HCT116 (cell line): ENCODE results near the gene APPL2. TPM values are rescaled to one million over a fixed set of nuclear protein-coding genes. Genes with fewer than 3 reads are reported as not detected.

Experiments used
- ATAC-seq: fragments of 200-7000 bp; cut with Tn5 transposase; 2 replicates; pipeline ENCODE4 v1.9.1; 2020; ENCODE audit warnings: mild to moderate bottlenecking, moderate library complexity
- BruUV-seq: library from RNA; stranded (reverse); fragments of 400-500 nt; replicated peaks from 2 replicates; lab custom pipeline; 2021; lab: Mats Ljungman, UMichigan
- CTCF ChIA-PET: fragments of 300-600 bp; sonication (Branson Sonifier 250); formaldehyde crosslinking; loops from one replicate; lab custom pipeline; 2021; ENCODE audit warnings: antibody characterized with exemption; lab: Charles Lee
- POLR2A ChIA-PET: fragments of 300-600, 350-600 bp; sonication (Branson Sonifier 250); formaldehyde crosslinking; loops from one replicate; lab custom pipeline; 2021; ENCODE audit warnings: antibody characterized with exemption; lab: Charles Lee
- RAD21 ChIA-PET, 2 experiments: fragments of 300-600 bp; sonication (Branson Sonifier 250); formaldehyde crosslinking; loops; one replicate each; lab custom pipeline; 2023; ENCODE audit warnings: low total read pairs in 2 of 2; ENCODE audit not compliant: uncharacterized antibody in 2 of 2, unreplicated experiment in 2 of 2, low non-redundant PET in 1 of 2; lab: Charles Lee
- DNase-seq: peaks from one replicate; pipeline ENCODE4 v3.0.0-alpha.2; 2010; ENCODE audit warnings: low read depth, low spot score
- H2AFZ ChIP-seq: fragments of 200-600 bp; shearing (Covaris generic), sonication (generic); 2 replicates; pipeline ENCODE4 v1.6.1; 2017; ENCODE audit warnings: low read depth, mixed run types, mixed read lengths, antibody characterized with exemption, low read length; ENCODE audit not compliant: poor library complexity, severe bottlenecking
- H3K27ac ChIP-seq: 2 replicates; pipeline ENCODE4 v1.5.1; 2012; ENCODE audit warnings: low read depth, low read length
- H3K27me3 ChIP-seq: fragments of 200-600 bp; sonication (generic); 2 replicates; pipeline ENCODE4 v1.6.1; 2016; ENCODE audit warnings: mixed run types, low read length, mixed read lengths; ENCODE audit not compliant: insufficient read depth
- H3K36me3 ChIP-seq, 2 experiments: fragments of 200-500 bp in 1 of 2; fragments of 200-600 bp in 1 of 2; sonication (Bioruptor generic) in 1 of 2; sonication (generic) in 1 of 2; 2 replicates each; pipeline versions ENCODE4 v1.5.1 to v1.6.1; 2014 to 2016; ENCODE audit warnings: low read length in 2 of 2, inconsistent platforms in 1 of 2, mixed read lengths in 1 of 2, mixed run types in 1 of 2; ENCODE audit not compliant: insufficient read depth in 2 of 2, control insufficient read depth in 1 of 2
- H3K4me1 ChIP-seq, 2 experiments: fragments of 200-600 bp in 1 of 2; sonication (generic) in 1 of 2; 2 replicates each; pipeline versions ENCODE4 v1.5.1 to v1.6.1; 2012 to 2017; ENCODE audit warnings: low read length in 2 of 2, inconsistent platforms in 1 of 2, mild to moderate bottlenecking in 1 of 2, mixed read lengths in 1 of 2, mixed run types in 1 of 2, moderate library complexity in 1 of 2; ENCODE audit not compliant: insufficient read depth in 2 of 2, control insufficient read depth in 1 of 2
- H3K4me2 ChIP-seq: fragments of 200-600 bp; sonication (generic); 2 replicates; pipeline ENCODE4 v1.6.1; 2017; ENCODE audit warnings: mixed run types, low read length, mixed read lengths
- H3K4me3 ChIP-seq, 2 experiments: fragments of 200-600 bp in 1 of 2; sonication (generic) in 1 of 2; replicated peaks in 1 of 2; 2 replicates each; pipeline ENCODE4 v1.5.1; 2011 to 2016; ENCODE audit warnings: low read length in 2 of 2, control low read depth in 1 of 2, low read depth in 1 of 2, mild to moderate bottlenecking in 1 of 2, mixed read lengths in 1 of 2, mixed run types in 1 of 2
- H3K79me2 ChIP-seq: fragments of 200-600 bp; sonication (generic); 2 replicates; pipeline ENCODE4 v1.6.1; 2017; ENCODE audit warnings: mild to moderate bottlenecking, mixed run types, low read length, moderate library complexity, mixed read lengths; ENCODE audit not compliant: insufficient read depth
- H3K9ac ChIP-seq: fragments of 200-600 bp; sonication (generic); 2 replicates; pipeline ENCODE4 v1.6.1; 2016; ENCODE audit warnings: low read length, mixed read lengths
- H3K9me2 ChIP-seq: fragments of 200-600 bp; sonication (generic), shearing (Covaris generic); 2 replicates; pipeline ENCODE4 v1.6.1; 2017; ENCODE audit warnings: mixed run types, mild to moderate bottlenecking, moderate library complexity; ENCODE audit not compliant: insufficient read depth
- H3K9me3 ChIP-seq, 2 experiments: fragments of 200-500 bp in 1 of 2; fragments of 200-600 bp in 1 of 2; sonication (Bioruptor generic) in 1 of 2; sonication (generic) in 1 of 2; 2 replicates each; pipeline ENCODE4 v1.6.1; 2014 to 2017; ENCODE audit warnings: low read length in 2 of 2, mixed read lengths in 2 of 2, inconsistent platforms in 1 of 2, low read depth in 1 of 2, mild to moderate bottlenecking in 1 of 2, mixed run types in 1 of 2, moderate library complexity in 1 of 2; ENCODE audit not compliant: control insufficient read depth in 1 of 2, insufficient read depth in 1 of 2
- H4K20me1 ChIP-seq: fragments of 200-600 bp; sonication (generic), shearing (Covaris generic); 2 replicates; pipeline ENCODE4 v1.6.1; 2017; ENCODE audit warnings: mixed run types, mild to moderate bottlenecking, moderate library complexity; ENCODE audit not compliant: insufficient read depth
- CBX3 ChIP-seq: IDR thresholded peaks from 2 replicates; pipeline ENCODE4 v1.6.1; 2012; ENCODE audit warnings: low read depth
- EGR1 ChIP-seq: IDR thresholded peaks from 2 replicates; pipeline ENCODE4 v1.6.1; 2012; ENCODE audit warnings: low read depth
- EZH2phosphoT487 ChIP-seq: fragments of 200-600 bp; IDR thresholded peaks from 2 replicates; pipeline ENCODE4 v1.6.1; 2018; ENCODE audit warnings: antibody characterized with exemption, borderline replicate concordance
- POLR2A ChIP-seq: IDR thresholded peaks from 2 replicates; pipeline ENCODE4 v1.7.0; 2011; ENCODE audit warnings: borderline replicate concordance; ENCODE audit not compliant: insufficient read depth, insufficient read length; ENCODE audit errors: extremely low read depth
- POLR2AphosphoS5 ChIP-seq: IDR thresholded peaks from 2 replicates; pipeline ENCODE4 v1.6.1; 2011; ENCODE audit warnings: mild to moderate bottlenecking, low read depth, low read length, moderate library complexity
- RAD21 ChIP-seq: IDR thresholded peaks from 2 replicates; pipeline ENCODE4 v1.6.1; 2012; ENCODE audit warnings: low read depth, mild to moderate bottlenecking
- SP1 ChIP-seq: IDR thresholded peaks from 2 replicates; pipeline ENCODE4 v1.6.1; 2012; ENCODE audit warnings: low read depth
- SRF ChIP-seq: IDR thresholded peaks from 2 replicates; pipeline ENCODE4 v1.6.1; 2012; ENCODE audit warnings: low read depth
- TCF7L2 ChIP-seq: IDR thresholded peaks from 2 replicates; pipeline ENCODE4 v1.7.0; 2011; ENCODE audit warnings: borderline replicate concordance, inconsistent platforms; ENCODE audit not compliant: insufficient read depth, insufficient read length; ENCODE audit errors: extremely low read depth
- YY1 ChIP-seq: IDR thresholded peaks from 2 replicates; pipeline ENCODE4 v1.6.1; 2011; ENCODE audit warnings: low read length, low read depth, moderate library complexity, mild to moderate bottlenecking; ENCODE audit not compliant: insufficient replicate concordance; ENCODE audit errors: extremely low read depth
- intact Hi-C: fragments of 100-400 bp; cut with micrococcal nuclease; formaldehyde crosslinking; loops from 2 replicates; pipeline ENCODE4 v1.10.0; 2022
- total RNA-seq: library from RNA; stranded (reverse); gene quantifications from one replicate; pipeline ENCODE4 v1.2.1, GENCODE V29; 2021; ENCODE audit not compliant: unreplicated experiment
- TF ChIP-seq, protein P1 (sequence below): IDR thresholded peaks from 2 replicates; pipeline ENCODE4 v1.6.1; 2011; ENCODE audit warnings: mild to moderate bottlenecking, low read length, moderate library complexity; ENCODE audit not compliant: insufficient replicate concordance; ENCODE audit errors: extremely low read depth
- TF ChIP-seq, protein P2 (sequence below), 3 experiments: fragments of 200-600 bp in 1 of 3; sonication (generic) in 1 of 3; IDR thresholded peaks in 2 of 3; conservative IDR thresholded peaks in 1 of 3; 2 replicates each; pipeline ENCODE4 v1.5.1; 2012 to 2017; ENCODE audit warnings: low read depth in 2 of 3, low read length in 2 of 3, antibody characterized with exemption in 1 of 3, borderline replicate concordance in 1 of 3, control low read depth in 1 of 3, mild to moderate bottlenecking in 1 of 3, mixed read lengths in 1 of 3, mixed run types in 1 of 3, moderate library complexity in 1 of 3; ENCODE audit not compliant: insufficient read depth in 1 of 3
- TF ChIP-seq, protein P3 (sequence below): IDR thresholded peaks from 2 replicates; pipeline ENCODE4 v1.6.1; 2012

The APPL2 gene
- total RNA-seq, 1 experiment from 2014 or later, result 22.6 TPM

DNA sequence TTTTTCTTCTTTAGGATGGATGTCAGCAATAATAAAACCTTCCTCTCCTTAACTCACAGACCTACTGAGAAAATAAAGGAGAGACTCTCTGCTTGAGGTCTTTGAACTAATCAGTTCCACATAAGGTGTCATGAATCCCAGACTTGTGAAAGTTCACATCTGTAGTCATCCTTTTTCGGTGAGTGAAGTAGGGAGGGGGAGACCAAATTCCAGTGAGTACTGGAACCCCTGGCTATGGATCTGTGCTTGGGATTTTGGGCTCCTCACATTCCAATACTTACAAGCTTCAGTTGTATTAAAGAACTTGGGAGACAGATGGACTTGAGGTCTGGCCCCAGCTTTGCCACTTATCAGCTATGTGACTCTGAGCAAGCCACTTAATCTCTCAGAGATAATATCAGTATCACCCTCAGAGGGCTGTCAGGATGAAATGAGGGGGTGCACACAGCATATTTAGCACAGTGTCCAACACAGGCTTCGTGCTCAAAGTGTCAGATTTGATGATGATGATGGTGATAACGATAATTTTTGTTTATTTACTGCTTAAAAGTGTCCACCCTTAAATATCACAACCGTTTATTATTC is 34.8 kb upstream of the APPL2 start:
- no peaks in the 10 kb centered on the region for H3K36me3 ChIP-seq
- H3K4me2 ChIP-seq, result no peak overlapping the region
- ATAC-seq, result no peak
- no peaks in the 10 kb centered on the region for H4K20me1 ChIP-seq
- ChIA-PET RAD21 (no interaction called here), CTCF (no interaction called here), POLR2A (no interaction called here)
- no peaks in the 10 kb centered on the region for H3K9me3 ChIP-seq
- BruUV-seq, result no TSS peak
- H3K79me2 ChIP-seq, result no peaks in the 10 kb centered on the region
- intact Hi-C loops, result no loop called here
- H3K4me1 ChIP-seq, result no peaks in the 10 kb centered on the region
- no peak overlapping the region for H3K27ac ChIP-seq
- H3K9ac ChIP-seq, result no peak overlapping the region
- TF ChIP-seq, protein P1, sequence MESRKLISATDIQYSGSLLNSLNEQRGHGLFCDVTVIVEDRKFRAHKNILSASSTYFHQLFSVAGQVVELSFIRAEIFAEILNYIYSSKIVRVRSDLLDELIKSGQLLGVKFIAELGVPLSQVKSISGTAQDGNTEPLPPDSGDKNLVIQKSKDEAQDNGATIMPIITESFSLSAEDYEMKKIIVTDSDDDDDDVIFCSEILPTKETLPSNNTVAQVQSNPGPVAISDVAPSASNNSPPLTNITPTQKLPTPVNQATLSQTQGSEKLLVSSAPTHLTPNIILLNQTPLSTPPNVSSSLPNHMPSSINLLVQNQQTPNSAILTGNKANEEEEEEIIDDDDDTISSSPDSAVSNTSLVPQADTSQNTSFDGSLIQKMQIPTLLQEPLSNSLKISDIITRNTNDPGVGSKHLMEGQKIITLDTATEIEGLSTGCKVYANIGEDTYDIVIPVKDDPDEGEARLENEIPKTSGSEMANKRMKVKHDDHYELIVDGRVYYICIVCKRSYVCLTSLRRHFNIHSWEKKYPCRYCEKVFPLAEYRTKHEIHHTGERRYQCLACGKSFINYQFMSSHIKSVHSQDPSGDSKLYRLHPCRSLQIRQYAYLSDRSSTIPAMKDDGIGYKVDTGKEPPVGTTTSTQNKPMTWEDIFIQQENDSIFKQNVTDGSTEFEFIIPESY, result no peak
- TF ChIP-seq EZH2phosphoT487, result no peak
- TF ChIP-seq YY1, result no peak
- TF ChIP-seq, protein P2, sequence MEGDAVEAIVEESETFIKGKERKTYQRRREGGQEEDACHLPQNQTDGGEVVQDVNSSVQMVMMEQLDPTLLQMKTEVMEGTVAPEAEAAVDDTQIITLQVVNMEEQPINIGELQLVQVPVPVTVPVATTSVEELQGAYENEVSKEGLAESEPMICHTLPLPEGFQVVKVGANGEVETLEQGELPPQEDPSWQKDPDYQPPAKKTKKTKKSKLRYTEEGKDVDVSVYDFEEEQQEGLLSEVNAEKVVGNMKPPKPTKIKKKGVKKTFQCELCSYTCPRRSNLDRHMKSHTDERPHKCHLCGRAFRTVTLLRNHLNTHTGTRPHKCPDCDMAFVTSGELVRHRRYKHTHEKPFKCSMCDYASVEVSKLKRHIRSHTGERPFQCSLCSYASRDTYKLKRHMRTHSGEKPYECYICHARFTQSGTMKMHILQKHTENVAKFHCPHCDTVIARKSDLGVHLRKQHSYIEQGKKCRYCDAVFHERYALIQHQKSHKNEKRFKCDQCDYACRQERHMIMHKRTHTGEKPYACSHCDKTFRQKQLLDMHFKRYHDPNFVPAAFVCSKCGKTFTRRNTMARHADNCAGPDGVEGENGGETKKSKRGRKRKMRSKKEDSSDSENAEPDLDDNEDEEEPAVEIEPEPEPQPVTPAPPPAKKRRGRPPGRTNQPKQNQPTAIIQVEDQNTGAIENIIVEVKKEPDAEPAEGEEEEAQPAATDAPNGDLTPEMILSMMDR (IDR thresholded peaks at IDR 0.05 in 2 of 3, conservative IDR thresholded peaks at IDR 0.05 in 1 of 3; ENCODE audit: borderline replicate concordance in 1 of 3, insufficient read depth in 1 of 3, low read depth in 2 of 3, low read length in 2 of 3), result no peak
- TF ChIP-seq SRF, result no peak
- no peak for TF ChIP-seq CBX3
- no peak for TF ChIP-seq RAD21
- no peak for TF ChIP-seq POLR2AphosphoS5
- TF ChIP-seq, protein P3, sequence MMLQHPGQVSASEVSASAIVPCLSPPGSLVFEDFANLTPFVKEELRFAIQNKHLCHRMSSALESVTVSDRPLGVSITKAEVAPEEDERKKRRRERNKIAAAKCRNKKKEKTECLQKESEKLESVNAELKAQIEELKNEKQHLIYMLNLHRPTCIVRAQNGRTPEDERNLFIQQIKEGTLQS, result no peak
- TF ChIP-seq SP1, result no peak
- TF ChIP-seq TCF7L2, result no peak
- TF ChIP-seq POLR2A, result no peak
- no peak for TF ChIP-seq EGR1
- no peak for DNase-seq
- no peak overlapping the region for H2AFZ ChIP-seq
- H3K9me2 ChIP-seq, result no peaks in the 10 kb centered on the region
- no peak overlapping the region for H3K4me3 ChIP-seq
- no peaks in the 10 kb centered on the region for H3K27me3 ChIP-seq
